C4-2B (cell line): ENCODE measurements around the gene IFIT1.
A peak's percentile ranks its signal among the peaks of the same experiment; 100 is the strongest.
"Not testable (repeated sequence)": the region's sequence is repeated elsewhere in the genome, so short reads cannot be mapped to it uniquely, and the experiment has no call there.

ENCODE experiments used
- H3K27ac ChIP-seq: fragments of 450-650 bp; 2 replicates; pipeline ENCODE4 v1.5.1; 2017
- CTCF ChIP-seq: fragments of 450-650 bp; conservative IDR thresholded peaks from 2 replicates; pipeline ENCODE4 v1.5.1; 2017; ENCODE audit warnings: mild to moderate bottlenecking
- ZFX ChIP-seq: fragments of 450-650 bp; IDR thresholded peaks from 2 replicates; pipeline ENCODE4 v1.6.1; 2017

IFIT1 gene

GRCh38 chr10:89379103-89379502 is 13.3 kb upstream of the IFIT1 start:
- no peak overlapping the region for H3K27ac ChIP-seq
- TF ChIP-seq ZFX (no peak), CTCF (no peak)

GRCh38 chr10:89382757-89383156 is 9.7 kb upstream of the IFIT1 start:
- no peak overlapping the region for H3K27ac ChIP-seq
- TF ChIP-seq ZFX (no peak), CTCF (no peak)

GRCh38 chr10:89384474-89385340 is 7.7 kb upstream of the IFIT1 start:
- no peak overlapping the region for H3K27ac ChIP-seq
- no peak for TF ChIP-seq ZFX
- TF ChIP-seq CTCF: no peak

- TF ChIP-seq CTCF (no peak), ZFX (no peak)
- no peak overlapping the region for H3K27ac ChIP-seq
Observed at GRCh38 chr10:89388806-89389205, 3.6 kb upstream of the IFIT1 start.

GRCh38 chr10:89389254-89389653 is 3.2 kb upstream of the IFIT1 start:
- no peak overlapping the region for H3K27ac ChIP-seq
- peak; percentile 40 for TF ChIP-seq CTCF
- no peak for TF ChIP-seq ZFX

GRCh38 chr10:89390476-89391225 is 1.8 kb upstream of the IFIT1 start:
- no peak overlapping the region for H3K27ac ChIP-seq
- TF ChIP-seq ZFX (no peak), CTCF (no peak)

- H3K27ac ChIP-seq: not testable (repeated sequence)
Observed at GRCh38 chr10:89391226-89391576, 1.2 kb upstream of the IFIT1 start.
